22Rv1 (cell line): ENCODE data around the gene CACNA1A.

ENCODE experiments used
- CTCF ChIP-seq: fragments of 450-650 bp; IDR thresholded peaks from 2 replicates; pipeline ENCODE4 v1.5.1; 2017; ENCODE audit warnings: mild to moderate bottlenecking
- ZFX ChIP-seq: fragments of 450-650 bp; IDR thresholded peaks from 2 replicates; pipeline ENCODE4 v1.6.1; 2017; ENCODE audit warnings: antibody characterized with exemption, borderline replicate concordance

- TF ChIP-seq CTCF (no peak), ZFX (no peak)
Observed at GRCh38 chr19:13487985-13488384, 18.3 kb downstream of the CACNA1A start.
